Left ventricle myocardium superior (tissue), 1 donor: ENCODE data around the gene UBAP1L. TPM values are rescaled to one million over a fixed set of nuclear protein-coding genes. Genes with fewer than 3 reads are reported as not detected.
"Not testable (repeated sequence)": the region's sequence is repeated elsewhere in the genome, so short reads cannot be mapped to it uniquely, and the experiment has no call there.

Experiments
- ATAC-seq: fragments of 200-7000 bp; cut with Tn5 transposase; one replicate; pipeline ENCODE4 v1.9.1; 2020; ENCODE audit warnings: mild to moderate bottlenecking, moderate library complexity
- DNase-seq: peaks from one replicate; pipeline ENCODE4 v3.0.0-alpha.2; 2020
- intact Hi-C: fragments of 100-400 bp; cut with micrococcal nuclease; formaldehyde crosslinking; loops from one replicate; pipeline ENCODE4 v1.11.0; 2022
- total RNA-seq: library from RNA; stranded (reverse); fragmentation: NEBNext Ultra II Directional; extraction: Animal tissue kit (Norgen Biotek cat#: 25700); gene quantifications from one replicate; pipeline ENCODE4 v1.2.1, GENCODE V29; 2021
- donor health status: DM: no; HTN: yes; CAD: no; lungs with severe emphysema.

The UBAP1L gene
- total RNA-seq, 1 donor from 2014 or later = 1.3 TPM

DNA sequence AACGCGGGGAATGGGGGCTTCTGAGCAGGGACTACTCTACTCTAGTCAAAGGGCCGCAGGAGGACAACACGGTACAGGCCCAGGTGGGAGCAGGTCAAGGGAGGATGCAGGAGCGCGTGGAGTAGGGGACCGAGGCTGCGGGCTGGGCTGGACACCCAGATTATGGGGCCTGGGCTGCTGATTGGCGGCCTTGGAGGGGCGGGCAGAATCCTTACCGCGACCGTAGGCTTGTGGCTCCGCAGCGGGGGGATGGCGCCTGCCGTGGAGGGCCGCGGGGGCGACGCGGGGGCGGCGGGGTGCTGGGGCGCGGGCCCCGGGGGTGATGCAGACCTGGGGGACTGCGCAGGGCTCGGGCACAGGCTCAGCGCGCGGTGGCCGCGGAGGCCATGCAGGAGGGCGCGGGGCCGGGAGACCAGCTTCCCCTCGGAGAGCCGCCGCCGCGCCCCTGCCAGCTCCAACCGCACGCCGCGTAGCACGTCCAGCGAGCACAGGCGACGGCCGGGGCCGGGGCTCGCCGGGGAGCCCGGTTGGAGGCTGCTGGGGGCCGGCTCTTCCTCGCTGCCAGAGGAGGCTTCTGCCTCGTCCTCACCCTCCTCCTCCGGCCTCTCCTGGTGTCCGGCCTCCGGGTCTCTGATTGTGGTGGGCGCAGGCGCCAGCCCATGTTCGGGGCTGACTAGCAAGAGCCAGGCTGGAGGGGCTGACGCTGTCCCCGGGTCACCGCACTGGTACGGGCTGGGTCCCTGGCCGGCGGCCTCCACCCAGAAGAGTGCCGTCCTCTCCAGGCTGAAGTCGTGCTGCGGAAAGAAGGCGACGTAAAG lies 12.9 kb downstream of the UBAP1L start:
- DNase-seq (no peak), ATAC-seq (peak; percentile 27)
- intact Hi-C loops = loop anchor here (2.0 kb wide), 1 partner anchor 47 kb away; no protein-coding TSS in a partner anchor

DNA sequence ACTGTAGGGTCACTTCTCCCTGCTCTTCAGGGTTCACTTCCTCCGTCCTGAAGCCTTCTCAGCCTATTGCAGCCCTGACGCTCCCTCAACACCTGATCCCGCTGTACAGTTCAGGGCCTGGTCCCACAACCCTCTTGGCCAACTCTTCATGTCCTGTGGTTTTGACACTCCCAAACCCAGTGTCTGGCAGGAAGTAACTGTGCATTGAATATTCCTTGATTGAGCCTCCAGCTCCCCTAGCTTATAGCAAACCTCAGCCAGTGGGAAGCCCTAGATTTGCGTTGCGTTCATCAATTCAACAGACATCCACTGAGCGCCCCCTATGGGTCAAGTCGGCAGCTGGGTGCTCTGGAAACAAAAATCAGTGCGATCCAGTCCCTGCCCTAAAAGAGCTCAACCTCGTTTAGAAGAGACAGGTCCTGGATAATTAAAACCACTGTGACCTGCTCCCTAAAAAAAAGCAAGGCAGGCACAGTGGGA lies 13.5 kb downstream of the UBAP1L start:
- ATAC-seq (peak; percentile 75), DNase-seq (peak; percentile 83)
- intact Hi-C loops = loop anchor here (2.0 kb wide), 1 partner anchor 47 kb away; no protein-coding TSS in a partner anchor

DNA sequence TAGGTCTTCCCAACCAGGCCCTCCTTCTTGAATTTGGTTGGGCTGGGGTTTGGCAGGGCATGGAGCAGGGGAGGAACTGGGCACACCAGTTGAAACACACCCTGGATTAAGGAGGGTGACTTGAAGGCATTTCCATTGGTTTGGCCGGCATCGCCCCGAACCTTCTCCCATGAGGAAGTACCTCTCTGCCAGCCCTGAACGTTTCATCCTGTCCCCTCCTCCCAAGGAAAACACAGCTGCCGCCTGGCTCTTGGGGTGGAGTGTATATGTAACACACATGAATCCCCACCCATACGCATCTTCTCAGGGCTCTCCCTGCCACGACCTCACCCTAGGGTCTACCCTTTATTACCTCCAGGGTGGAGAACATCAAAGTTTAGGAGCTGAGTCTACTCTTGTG lies 14.6 kb downstream of the UBAP1L start:
- intact Hi-C loops = loop anchor here (2.0 kb wide), 1 partner anchor 46 kb away; no protein-coding TSS in a partner anchor
- DNase-seq (no peak), ATAC-seq (no peak)

DNA sequence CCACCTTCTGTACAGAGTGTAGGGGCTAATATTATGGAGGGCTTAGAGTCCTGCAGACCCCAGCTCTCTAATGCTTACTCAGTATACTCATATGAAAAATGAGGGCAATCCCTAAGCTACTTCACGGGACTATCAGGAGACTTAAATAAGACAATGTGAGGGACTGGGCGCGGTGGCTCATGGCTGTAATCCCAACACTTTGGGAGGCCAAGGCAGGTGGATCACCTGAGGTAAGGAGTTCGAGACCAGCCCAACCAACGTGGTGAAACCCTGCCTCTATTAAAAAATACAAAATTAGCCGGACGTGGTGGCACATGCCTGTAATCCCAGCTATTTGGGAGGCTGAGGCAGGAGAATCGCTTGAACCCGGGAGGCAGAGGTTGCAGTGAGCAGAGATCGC lies 15.2 kb downstream of the UBAP1L start:
- intact Hi-C loops = loop anchor here (2.0 kb wide), 1 partner anchor 45 kb away; no protein-coding TSS in a partner anchor
- DNase-seq, ATAC-seq: not testable (repeated sequence)

DNA sequence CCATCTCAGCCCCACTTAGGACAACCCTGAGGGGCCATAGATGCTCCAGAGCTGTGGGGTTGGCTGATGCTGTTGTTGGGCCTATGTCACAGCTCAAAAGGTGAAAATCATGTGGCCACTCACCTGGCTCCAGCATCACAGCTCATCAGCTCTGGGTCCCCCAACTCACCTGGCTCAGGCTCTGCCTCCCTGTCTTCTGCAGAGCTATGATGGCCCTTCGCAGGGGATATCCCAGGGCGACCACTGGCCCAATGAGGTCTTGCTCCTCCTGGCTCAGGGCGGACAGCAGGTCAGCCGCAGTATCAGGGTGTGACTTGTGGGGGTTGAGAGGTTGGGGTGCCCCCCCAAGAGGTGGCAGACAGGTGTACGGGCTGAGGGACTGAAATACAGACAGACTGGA lies 15.7 kb downstream of the UBAP1L start:
- intact Hi-C loops = no loop called here
- ATAC-seq (no peak), DNase-seq (no peak)

DNA sequence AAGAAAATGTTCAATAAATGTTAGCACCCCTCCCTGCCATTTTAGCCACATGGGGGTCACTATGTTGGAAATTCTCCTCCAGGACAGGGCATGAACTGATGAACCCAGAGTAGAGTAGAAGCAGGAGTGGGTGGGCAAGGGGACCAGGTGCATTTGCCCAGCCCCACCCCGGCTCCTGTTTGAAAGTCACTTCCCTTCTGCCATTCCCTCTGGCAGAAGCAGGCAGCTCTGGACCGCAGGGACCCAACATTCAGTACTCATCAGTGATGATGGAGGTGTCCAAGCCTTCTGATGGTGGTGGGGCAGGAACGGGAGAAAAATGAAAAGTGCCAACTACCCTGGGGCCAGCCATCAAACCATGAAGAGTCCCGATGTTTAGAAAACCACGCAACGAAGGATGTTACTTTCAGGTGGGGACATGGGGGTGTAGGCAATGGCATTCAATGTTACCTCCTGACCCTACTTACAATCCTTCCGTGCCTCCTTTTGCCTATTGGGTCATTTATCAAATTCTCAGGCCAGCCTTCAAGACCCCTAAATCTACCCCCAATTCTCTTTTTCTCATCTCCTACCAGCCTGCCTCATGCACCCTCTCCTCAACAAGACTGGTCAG lies 17.2 kb downstream of the UBAP1L start:
- no peak for ATAC-seq
- intact Hi-C loops = no loop called here
- DNase-seq = no peak

DNA sequence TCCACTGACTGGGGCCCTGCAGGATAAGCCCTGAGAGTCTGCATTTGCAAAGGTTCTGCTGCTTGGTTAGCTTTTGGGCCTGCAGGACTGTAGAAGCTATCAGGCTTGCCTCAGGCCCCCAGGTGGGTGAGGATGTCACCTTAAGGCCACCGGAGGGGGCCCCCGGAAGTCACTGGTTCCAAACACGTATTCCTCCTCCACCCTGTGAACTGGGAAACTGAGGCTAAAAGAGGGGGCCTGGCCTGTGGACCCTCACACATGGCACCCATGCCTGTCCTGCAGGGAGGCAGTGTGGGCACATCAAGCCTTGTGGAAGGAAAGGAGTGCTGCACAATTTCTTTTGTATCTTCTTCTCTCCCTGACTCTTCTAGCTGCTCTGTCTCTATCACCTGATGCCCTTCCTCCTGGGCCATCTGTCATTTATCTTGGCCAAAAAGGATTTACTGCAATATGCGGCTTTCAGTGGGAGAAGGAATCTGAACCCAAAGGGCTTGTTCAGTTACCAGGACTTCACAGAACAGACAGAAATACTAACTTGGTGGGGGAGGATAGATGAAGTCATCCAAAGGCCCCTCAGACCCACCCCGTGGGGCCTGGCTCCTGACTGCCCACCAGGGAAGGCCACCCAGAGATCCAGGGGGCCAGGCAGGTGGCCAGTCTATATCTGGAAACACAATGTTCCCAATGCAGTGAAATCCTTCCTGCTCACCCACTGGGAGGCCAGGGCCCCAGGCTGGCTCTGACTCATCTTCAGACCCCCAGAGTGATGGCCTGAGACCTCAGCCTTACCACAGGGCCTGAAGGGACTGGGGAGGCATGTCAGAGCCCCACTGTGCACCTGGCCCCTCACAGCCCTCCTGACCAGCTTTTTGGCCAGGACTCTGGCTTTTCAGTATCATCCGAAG lies 18.3 kb downstream of the UBAP1L start:
- intact Hi-C loops = no loop called here

DNA sequence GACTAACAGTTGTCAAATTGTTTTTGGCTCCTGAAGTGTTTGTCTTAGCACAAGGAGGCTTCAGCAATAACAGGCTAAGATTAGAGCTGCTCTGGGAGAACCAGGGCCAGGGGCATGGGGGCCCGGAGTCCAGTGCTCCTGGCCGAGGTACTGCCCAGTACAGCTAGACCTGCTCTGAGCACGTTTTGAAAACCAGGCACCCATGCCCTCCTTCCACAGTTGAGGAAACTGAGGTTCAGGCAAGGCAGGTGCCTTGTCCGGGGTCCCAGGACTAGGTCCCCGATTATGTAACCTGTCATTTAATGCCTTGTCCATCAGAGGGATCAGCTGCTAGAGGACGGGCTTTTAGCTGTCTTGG lies 19.3 kb downstream of the UBAP1L start:
- no peak for ATAC-seq
- intact Hi-C loops = no loop called here
- no peak for DNase-seq

More for the DNA sequence above, 18.3 kb downstream of the UBAP1L start:
- ATAC-seq (no peak), DNase-seq (no peak)

DNA sequence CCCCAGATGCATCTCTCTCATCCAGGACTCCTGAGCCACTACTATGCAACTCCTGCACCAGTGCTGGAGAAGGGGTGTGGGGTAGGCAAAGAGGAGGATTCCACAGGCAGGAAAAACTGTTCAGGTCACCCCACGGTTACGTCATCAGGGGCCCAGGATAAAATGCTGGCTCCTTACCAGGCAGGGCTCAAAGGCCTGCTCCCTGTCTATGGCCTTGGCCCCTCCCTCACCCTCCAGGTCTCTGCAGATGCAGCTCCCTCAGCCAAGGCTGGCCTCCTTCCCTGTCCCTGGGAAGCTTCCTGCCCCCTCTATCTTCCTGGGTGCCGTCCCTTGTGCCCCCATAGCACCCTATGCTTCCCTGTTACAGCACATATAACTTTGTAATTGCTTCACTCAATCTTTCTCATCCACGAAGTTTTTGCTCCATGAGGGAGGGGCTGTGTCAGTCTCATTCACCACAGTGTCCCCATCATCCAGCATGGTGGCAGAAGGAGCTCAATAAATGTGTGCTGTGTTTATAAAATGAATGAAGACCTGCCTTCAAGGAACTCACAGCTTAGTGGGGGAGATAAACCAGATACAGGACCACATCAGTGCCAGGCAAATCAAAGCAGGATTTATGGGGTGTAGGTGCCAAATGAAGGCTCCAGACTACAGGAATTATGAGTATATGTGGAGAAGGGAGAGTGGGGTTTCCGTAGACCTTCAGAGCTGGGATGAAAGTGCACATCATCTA lies 19.8 kb downstream of the UBAP1L start:
- intact Hi-C loops = no loop called here
- ATAC-seq = no peak
- DNase-seq = no peak

DNA sequence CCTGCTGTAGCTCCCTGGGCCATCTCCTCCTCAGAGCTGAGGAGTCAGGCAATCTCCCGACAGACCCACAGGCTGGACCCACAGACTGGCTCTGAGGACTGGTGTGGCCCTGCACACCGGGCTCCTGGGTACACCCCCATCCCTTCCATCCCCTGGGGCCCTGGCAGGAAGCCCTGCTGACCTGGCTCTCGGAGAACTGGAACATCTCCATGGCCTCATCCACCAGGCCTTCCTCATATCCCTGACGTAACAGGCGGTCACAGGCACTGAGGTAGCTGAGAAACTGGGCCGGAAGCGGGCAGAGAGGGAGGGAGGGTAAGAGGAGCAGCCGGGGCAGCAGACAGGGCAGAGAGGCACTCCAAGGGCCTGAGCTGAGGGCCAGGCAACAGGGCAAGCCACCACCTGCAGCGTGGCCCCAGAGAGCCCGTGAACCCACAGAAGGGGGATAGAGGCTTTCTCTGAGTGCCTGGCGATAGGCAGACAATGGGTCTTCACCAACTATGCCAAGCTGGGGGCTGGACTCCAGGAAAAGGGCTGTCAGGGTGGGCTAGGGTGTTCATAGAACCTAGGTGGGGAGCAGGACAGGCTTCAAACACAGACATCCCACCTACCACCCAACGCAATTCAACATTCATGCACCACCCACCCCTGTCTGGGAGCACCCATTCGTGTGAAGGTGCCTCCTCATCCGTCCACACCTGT lies 20.6 kb downstream of the UBAP1L start:
- intact Hi-C loops = no loop called here
- DNase-seq (peak; percentile 51), ATAC-seq (peak; percentile 44)

DNA sequence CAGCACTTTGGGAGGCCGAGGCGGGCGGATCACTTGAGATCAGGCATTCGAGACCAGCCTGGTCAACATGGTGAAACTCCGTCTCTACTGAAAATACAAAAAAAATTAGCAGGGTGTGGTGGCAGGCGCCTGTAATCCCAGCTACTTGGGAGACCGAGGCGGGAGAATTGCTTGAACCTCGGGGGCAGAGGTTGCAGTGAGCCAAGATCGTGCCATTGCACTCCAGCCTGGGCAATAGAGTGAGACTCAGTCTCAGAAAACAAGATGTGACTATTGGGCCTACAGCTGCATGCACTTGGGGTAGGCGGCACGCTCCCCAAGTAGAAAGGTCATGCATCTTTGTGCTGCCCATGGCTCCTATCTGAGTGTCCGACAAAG lies 21.2 kb downstream of the UBAP1L start:
- intact Hi-C loops, ATAC-seq, DNase-seq: not testable (repeated sequence)

DNA sequence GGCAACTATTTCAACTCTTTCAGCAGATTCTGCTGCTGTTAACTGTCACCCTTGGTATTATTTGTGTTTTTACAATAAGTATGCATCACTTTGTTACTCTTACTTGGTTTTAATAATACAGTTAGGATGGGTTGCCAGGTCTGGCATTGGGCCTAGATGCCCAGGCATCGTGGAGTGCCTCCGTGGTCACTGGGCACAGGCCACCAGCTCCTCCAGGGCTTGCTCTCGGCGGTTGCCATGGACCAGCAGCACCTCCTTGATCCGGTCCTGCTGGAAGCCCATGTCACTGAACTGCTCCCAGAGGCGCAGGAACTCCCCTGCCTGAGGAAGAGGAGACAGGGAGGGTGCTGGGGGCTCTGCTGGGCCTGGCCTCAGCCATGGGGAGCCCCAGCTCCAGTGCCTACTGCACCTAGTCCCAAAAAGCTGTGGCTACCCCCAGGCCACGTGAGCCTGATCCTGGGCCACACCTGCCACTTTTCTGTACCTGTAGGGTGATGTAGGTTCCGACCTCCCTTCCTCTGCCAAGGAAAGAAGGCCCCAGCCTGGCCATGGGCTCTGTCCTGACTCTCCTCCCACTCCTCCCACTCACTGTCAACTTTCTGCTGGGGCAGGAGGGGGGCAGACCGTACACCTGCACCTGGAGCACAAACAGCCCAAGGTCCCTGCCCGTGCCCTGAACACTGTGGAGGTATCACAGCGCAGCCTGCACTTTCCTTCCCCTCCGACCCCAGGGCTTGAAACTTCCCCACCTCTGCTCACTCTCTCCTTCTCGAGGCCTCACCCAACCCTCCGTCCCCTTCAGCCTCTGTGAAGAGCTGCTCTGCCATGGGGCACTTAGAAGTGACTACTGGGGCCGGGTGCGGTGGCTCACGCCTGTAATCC lies 21.8 kb downstream of the UBAP1L start:
- ATAC-seq = no peak
- no peak for DNase-seq
- intact Hi-C loops = no loop called here

DNA sequence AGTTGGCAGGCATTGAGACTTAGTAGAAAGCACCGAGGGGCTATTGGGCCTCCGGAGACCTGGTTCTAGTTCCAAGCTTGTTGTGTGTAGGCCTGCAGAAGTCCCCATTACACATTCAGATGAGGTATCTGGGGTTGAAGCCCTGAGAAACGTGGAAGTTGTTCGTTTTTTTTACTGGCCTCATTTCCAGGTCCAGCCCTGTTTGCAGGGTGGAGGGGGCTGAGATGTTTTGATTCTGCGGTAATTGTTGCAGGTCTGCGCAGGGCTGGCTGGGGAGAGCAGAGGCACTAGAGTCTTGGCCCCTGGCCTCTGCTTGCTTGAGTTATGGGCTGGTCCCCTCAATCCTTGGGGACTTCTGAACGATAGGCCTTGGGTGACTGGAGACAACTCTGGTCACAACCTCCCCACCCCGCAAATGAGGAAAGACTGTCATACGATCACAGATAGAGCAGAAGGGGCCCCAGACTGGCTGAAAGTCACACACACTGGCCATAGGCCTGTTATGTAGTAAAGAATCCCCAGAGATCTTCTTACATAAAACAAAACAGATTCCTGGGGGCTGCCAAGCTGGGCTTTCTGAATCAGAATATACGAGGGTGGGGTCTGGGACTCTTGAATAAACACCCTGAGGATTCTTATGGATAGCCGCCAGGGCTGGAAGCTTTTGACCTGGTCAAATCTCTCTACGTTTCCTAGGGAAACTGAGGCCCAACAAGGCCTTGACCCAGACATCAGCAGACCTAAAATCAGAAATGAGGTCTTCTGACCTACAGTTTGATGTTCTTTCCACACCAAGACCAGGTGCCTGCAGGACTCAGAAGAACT lies 22.8 kb downstream of the UBAP1L start:
- ATAC-seq (no peak), DNase-seq (no peak)
- intact Hi-C loops = no loop called here

DNA sequence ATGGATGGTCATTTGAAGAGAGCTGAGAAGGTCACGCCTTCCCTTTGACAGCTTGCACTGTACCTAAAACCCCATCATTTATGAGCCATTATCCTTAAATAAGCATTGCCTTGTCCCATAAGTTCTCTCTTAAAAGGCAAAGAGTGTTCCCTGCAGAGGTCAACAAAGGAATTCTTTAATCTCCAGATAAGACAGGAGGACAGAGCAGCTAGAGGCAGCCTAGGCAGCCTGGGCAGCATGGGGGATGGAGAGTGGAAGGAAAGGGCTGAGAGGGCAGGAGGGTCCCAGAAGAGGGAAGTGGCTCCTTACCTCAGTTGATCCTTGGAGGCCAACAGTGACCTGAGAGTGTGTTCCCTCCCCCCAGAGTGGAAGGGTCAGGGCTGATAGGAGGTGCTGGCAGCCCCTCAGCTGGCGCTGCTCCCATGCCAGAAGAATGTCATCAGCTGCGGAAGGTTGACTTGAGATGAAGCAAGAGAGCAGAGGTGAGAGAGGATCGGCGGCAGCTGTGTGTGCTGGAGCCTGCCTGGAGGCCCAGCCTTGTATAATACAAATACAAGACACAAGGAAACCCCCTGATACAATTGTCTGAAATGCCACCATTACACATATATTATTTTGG lies 25.7 kb downstream of the UBAP1L start:
- intact Hi-C loops = no loop called here
- DNase-seq (peak; percentile 78), ATAC-seq (peak; percentile 46)

DNA sequence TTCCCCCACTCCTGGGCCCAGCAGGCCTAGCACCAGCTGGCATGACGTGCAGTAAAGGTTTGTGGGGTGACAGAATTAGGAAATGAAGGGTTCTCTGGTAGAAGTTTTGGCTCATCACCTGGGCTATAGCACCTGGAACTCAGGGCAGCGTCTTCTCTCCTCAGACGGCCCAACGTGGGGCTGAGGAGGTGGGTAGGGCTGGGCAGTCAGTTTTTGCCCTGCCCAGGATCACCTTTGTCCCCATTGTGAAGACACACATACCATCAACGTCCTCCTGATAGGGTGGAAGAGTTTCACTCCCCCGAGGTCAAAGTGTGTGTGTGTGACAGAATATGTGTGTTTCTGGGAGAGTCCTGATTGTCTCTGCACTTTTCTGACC lies 26.4 kb downstream of the UBAP1L start:
- peak; percentile 2 for ATAC-seq
- DNase-seq = no peak
- intact Hi-C loops = no loop called here
